GM21390 (cell line): ENCODE data around the gene ADISSP.

Experiments used
- ATAC-seq: cut with Tn5 transposase; IDR thresholded peaks from one replicate; pipeline ENCODE4 v1.9.1; 2021; ENCODE audit not compliant: unreplicated experiment

ADISSP gene

DNA sequence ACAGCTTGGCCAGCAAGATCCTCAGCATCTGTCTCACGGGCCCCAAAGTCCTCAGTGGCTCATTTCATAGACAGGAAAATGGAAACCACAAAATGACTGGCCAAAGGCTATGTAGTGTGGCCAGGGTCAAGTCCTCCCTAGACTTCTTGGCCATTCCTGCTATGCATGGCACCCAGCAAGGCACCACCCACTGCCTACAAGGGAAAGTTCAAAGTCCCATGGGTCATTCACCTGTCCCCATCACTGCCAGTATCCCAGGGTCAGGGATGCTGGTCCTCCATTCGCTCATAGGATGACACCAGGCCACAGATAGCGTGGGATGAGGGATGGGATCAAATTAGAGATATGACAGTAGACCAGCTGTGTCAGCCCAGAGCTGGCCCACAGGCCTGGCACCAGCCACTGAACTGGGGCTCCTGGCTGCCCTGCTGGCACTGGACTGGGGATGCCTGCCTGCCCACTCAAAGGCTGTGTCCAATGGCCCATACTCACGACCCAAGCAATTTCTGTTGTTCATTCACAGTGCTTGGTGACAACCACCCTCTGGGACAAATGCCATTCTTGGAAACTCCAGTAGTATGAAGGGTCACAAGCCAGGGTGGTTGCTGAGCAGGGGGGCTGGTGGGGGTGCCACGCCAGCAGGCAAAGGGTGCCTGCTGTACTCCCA is 11.6 kb downstream of the ADISSP start:
- no peak for ATAC-seq

DNA sequence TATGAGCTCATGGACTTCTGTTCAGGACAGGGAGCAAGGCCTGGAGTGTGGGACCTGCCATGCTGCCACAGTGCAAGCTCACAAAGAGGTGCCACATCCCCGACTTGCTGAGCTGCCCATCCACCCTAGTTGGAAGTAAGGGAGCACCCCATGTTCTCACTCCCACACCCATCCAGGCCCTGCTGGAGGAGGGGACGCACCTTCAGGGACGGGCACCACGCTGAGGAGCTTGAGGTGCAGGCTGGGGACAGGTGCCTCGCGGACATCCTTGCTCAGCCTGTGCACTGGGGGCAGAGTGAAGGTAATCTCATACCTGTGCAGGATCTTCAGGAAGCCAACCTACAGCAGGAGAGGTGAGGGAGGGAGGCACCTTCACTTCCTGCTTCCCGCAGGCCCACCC is 12.3 kb downstream of the ADISSP start:
- ATAC-seq = no peak

DNA sequence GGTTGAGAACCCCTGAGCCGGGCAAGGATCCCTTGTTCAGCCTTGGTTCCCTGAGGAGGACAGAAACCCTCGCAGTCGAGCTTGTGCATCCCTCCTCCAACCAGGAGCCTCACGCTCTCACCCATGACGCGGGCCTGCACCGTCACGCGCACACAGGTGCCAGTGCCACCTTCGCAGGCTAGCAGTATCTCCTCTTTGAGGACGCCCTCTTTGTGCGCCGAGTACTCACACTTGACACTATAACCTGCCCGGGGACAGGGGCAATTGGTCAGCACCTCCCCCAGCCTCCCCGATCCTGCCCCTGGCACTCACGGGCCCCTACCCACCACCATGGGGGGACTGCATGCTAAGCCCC is 13.3 kb downstream of the ADISSP start:
- ATAC-seq = no peak

DNA sequence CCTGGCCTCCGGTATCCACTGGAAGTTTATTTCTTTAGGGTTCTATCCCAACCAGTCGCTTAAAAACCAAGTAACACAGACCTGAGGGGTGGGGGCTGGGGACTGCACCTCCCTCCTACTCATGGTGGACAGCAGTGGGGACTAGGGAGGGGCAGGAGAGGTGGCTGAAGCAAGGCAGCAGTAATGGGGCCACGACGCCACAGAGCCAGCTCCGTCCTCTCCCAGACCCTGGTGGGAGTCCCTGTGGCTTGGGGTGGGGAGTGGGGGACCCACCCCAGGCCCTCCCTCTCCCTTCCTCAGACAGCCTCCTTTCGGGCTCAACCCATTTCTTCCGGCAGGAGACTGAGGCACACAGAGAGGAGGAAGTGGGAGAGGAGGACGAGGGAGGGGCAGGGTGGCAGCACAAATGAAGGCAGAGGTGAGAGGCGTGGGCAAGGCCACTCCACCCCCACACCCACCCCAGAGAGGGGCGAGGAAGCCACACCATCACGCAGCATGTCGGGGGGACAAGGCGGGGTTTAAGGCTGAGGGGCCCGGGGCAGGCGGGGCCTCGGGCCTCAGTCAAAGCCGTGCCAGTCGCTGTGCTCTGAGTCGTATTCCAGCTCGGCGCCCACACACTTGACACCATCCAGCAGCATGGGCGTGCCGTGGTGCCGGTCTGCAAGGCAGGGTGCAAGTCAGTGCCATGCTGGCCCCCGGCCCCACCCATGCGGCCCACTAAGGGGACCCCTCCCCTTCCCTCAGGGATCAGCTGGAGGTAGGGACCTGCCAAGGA is 13.9 kb downstream of the ADISSP start:
- ATAC-seq = no peak

DNA sequence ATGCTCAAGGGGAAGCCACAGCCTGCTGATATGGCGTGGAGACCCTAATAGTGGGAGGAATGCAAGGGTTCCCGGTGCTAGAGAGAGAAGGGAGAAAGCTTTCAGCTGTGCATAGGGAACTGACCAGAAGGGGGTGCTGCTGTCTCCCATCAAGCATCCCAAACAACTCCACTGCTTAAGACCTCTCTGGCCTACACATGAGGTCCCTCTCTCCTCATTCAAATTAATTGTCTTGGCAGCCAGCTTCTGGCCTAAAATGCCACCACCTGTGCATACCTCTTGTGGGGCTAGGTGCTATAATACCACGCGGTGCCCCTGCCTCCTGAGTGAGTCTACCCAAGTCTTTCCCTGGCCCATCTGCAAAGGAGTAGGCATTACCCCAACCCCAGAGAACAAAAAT is 14.5 kb downstream of the ADISSP start:
- no peak for ATAC-seq

DNA sequence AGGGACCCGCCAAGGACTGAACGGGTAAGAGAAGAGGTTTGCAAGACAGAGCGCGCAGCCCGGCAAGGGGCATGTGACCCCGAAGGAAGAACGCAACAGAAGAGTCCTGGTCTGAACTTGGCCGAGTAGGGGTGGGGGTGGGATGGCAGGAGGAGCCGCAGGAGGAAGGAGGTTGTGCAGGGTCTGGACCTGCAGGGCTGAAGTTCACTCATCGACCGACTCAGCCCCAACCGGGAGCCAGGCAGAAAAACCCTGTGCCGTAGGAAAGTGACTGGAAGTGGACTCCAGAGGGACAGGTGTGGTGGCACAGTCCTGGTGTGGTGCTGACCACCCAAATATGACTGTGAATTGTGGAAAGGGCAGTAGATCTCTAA is 15.2 kb downstream of the ADISSP start:
- no peak for ATAC-seq

DNA sequence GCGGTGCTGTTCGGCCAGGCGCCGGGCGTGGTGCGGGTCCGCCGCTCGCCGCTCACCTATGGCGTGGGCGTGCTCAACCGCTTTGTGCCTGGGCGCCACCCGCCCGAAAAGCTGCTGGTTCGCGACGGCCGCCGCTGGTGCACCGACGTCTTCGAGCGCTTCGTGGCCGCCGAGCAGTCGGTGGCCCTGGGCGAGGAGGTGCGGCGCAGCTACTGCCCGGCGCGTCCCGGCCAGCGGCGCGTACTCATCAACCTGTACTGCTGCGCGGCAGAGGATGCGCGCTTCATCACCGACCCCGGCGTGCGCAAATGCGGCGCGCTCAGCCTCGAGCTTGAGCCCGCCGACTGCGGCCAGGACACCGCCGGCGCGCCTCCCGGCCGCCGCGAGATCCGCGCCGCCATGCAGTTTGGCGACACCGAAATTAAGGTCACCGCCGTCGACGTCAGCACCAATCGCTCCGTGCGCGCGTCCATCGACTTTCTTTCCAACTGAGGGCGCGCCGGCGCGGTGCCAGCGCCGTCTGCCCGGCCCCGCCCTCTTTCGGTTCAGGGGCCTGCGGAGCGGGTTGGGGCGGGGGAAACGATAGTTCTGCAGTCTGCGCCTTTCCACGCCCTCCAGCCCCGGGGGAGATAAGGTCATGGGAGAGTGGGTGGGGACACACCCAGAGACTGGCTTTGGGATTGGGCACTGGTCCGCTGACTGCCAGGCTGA is 15.7 kb downstream of the ADISSP start:
- ATAC-seq = no peak

DNA sequence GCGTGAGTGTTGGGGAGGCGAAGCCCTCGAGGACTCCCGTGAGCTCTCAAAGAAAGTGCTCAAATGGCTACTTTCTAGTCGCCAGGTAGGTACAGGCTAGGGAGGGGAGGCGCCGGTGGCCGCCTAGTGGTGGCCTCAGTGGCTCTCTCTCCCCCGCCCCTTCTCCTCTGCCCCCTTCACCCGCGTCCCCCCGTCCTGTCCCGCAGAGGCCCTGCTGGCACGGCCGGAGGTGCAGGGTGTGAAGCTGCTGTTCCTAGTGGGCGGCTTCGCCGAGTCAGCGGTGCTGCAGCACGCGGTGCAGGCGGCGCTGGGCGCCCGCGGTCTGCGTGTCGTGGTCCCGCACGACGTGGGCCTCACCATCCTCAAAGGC is 16.3 kb downstream of the ADISSP start:
- no peak for ATAC-seq

DNA sequence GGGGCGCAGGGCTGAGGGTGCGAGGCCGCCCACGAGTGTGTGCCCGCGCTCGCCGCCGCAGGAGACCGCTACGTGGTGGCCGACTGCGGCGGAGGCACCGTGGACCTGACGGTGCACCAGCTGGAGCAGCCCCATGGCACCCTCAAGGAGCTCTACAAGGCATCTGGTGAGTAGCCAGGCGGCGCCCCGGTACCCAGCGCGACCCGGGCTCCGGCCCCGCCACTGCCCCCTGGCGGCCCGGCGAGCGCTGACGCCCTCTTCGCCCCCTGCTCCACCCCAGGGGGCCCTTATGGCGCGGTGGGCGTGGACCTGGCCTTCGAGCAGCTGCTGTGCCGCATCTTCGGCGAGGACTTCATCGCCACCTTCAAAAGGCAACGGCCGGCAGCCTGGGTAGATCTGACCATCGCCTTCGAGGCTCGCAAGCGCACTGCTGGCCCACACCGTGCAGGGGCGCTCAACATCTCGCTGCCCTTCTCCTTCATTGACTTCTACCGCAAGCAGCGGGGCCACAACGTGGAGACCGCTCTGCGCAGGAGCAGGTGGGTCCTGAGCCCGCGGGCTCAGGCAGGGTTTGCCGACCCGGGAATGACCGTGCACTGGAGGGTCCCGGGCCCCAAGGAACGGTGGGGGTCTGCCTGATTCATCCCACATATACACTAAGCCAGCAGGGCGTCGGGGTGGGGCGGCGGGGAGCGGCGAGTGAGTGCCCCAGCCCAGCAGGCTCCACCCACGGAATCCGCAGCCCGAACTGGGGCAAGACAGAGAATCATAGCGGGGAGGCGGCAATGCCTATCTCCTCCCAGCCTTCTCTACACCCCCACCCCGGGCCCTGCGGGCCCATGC is 17.6 kb downstream of the ADISSP start:
- ATAC-seq = no peak

DNA sequence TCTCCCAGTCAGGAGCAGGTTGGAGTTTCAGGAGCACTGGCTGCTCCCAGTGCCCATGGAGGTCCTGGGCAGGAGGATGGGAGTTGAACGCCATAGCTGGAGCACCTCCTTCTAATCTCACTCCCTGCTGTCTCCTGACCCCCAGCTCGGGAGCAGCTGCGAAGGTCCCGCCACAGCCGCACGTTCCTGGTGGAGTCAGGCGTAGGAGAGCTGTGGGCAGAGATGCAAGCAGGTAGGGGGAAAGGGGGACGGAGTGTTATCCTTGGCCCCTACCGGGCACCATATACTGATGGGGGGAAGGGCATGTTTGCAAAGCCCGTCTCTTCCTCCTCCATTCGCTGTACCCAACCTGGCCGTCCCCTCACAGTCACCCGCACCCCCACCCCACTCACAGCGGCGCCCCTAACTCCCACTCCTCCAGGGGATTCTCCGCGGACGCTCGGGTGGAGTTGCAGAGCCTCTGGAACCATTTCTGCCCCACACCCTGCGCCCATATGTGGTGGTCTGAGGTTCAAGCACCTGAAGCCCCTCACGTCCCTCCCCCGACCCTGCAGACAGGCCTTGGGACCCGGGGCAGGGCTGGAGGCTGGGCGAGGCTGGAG is 18.4 kb downstream of the ADISSP start:
- no peak for ATAC-seq

DNA sequence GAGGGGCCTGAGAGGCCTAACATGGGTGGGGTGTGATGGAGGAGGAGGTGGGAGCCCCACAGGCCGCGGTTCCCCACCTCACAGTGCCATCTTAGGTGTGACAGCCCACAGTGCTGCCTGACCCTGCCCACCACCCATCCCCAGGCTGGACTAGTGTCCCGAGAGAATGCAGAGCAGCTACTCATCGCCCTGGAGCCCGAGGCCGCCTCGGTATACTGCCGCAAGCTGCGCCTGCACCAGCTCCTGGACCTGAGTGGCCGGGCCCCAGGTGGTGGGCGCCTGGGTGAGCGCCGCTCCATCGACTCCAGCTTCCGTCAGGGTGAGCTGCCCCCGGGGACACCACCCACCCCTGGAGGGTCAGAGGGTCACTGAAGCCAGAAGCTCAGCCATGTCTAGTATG is 19.5 kb downstream of the ADISSP start:
- ATAC-seq = no peak

DNA sequence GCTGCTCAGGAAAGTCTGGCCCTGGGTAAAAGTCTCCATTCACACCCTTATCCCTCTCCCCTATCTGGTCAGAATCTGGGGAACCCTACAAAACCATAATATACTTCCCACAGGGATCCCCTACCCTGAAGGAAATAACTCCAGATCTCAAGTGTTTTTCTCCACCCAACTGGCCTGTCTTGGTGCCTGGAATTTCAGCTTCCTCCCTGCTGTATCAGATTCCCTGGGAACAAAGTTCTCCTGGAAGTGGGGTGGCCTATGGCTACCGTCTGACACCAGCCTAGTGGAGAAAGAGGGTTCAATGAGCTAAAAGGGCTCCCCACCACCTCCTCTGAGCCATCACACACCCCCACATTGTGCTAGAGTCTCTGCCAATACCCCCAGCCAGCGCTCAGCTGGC is 20.1 kb downstream of the ADISSP start:
- no peak for ATAC-seq

DNA sequence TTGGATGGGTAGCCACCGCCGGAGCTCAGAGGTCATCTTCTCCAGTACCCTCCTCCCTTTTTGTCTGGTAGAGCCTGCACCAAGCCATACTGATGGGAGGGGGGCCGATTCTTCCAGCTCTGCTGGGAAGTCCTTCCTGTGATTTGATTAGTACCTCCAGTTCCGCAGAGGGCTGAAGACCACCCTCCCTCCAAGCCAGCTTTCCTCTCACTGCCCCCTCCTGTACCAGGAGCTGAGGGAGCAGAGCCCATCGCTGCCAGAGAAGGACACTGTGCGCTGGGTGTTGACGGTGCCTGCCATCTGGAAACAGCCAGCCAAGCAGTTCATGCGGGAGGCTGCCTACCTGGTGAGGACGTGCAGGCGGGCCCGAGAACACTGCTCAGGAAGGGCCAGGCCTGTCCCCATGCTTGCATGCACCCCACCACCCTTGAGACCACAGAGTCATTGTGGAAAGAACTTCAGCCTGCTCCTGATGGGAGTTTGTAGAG is 21.8 kb downstream of the ADISSP start:
- no peak for ATAC-seq

DNA sequence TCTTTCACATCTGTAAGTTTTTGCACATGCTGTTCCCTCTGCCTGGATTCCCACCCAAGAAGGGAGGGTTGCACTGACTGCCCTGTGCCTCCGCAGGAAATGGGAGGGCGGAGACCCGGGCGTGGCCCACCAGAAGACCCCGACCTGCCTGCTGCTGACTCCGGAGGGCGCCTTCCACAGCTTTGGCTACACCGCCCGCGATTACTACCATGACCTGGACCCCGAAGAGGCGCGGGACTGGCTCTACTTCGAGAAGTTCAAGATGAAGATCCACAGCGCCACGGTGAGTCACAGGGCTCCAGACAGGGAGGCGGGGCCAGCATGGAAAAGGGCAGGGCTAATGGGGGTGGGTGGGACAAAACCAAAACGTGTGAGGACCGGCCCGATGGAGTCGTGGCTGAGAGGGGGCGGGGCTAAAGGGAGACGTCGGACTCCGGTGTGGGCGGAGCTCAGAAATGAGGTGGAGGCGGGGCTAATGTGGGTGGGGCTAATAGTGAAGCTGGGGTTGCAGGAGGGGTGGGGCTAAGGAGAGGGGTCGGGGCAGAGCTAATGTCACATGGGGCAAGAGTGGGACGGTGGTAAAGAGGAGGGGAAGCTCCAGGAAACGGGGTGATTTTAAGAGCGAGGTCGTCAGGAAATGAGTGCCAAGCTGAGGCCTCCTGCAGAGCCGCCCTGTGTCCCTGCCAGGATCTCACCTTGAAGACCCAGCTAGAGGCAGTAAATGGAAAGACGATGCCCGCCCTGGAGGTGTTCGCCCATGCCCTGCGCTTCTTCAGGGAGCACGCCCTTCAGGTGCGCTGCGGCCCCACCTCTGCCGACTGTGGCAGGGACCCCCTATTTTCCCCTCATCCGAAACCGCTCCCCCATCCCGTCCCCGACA is 22.5 kb downstream of the ADISSP start:
- no peak for ATAC-seq

DNA sequence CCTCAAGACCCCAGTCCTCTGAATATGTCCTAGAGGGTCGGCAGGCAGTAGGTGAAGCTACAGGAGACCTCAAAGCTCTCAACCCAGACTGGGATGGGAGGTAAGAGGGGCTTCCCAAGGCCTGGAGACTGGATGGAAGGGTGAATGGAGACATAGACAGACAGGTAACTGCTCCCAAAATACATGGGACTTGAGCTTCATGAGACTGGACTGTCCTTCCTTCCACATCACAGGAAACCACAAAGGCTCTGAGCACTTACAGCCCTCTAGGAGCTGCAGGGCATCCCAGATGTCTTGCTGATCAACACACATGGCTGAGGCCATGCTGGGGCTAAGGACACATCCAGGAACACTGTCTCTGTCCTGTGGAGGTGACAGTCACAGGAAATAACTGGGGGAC is 23.5 kb downstream of the ADISSP start:
- no peak for ATAC-seq

DNA sequence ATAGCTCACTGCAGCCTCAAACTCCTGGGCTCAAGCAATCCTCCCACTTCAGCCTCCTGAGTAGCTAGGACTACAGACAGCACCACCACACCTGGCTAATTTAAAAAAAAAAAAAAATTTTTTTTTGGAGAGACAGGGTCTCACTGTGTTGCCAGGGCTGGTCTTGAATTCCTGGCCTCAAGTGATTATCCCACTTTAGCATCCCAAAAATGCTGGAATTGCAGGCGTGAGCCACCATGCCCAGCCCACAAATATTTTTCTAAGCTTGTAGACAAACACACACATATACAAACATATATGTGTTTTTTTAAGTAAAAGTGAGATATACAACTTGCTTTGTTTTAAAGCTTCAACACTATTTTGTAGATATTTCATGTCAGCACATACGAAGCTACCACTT is 24.3 kb downstream of the ADISSP start:
- no peak for ATAC-seq

DNA sequence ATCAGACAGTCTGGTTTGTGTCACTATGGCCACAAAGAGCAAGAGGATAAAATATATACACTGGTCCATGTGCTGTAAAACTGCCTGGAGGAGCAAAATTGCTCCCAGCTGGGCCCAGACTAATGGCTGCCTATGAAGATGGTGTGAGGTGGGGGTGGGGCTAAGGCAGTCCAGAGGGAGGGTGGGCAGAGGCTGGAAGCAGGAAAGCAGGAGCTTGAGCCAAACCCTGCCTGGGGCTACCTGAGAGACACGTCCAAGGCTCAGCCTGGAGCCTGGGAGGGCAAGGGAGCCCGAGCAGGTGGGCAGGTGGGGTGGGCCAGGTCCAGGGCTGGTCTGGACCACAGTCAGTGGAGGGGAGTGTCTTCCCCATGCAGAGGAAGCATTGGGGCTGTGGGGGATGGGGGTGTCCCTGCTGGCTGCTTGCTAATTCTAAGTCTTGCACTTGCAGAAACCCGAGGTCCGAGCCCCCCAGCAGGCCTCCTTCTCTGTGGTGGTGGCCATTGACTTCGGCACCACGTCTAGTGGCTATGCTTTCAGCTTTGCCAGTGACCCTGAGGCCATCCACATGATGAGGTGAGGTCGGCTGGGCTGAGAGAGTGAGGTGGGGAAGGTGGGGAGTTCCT is 25.6 kb downstream of the ADISSP start:
- ATAC-seq = no peak

DNA sequence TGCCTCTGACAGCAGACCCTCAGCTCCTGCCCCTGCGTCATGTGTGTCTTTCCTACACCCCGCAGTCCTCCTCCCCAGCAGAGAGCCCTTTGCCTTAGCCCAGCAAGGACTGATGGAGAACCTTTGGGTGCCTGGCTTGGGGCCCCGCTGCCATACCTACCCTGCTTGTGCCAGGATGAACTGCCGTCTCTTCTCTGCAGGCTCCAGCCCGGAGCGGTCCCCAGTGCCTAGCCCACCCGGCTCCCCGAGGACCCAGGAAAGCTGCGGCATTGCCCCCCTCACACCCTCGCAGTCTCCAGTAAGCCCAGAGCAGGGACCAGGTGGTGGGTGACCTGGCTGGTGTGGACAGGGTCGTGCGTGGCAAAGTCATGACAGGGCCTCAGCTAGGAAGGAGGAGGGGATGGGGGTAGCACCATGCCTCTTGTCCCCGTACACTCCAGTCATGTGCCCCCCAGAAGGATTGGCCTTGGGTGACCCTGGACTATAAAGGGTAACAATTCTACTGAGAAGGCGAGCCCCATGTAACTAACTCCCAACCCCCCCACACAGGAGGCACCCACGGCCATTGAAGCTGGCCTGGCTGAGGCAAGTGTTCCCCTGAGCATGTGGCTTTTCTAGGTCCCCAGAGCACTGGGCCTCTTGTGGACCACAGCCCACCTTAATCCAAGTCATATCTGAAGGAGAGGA is 26.8 kb downstream of the ADISSP start:
- ATAC-seq = no peak

DNA sequence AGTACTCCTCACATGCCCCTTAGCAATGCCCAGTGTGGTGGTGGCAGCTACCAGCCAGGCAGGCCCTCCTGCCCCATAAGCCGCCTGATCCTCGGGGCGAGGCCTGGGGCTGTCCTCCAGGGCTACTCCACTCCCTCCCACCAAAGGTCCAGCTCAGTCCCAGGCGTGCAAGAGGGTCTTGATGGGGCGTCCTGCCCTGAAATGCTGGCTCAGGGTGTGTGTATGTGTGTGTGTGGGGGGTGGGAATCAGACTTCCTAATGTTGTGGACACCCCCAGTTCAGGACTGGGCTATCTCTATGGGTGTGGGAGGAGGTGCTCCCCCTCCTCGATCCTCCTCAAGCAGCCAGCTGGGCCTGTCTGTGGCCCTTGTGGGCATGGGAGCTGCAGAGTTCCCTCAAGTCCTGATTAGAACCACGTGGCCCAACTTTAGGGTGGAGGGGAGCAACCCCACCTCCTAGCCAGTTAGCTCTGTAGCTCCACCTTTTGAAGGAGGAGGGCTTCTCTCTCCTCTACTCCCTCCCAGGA is 27.6 kb downstream of the ADISSP start:
- ATAC-seq = no peak
